ENCODE data around the gene BAMBI. TPM values are rescaled to one million over a fixed set of nuclear protein-coding genes. Genes with fewer than 3 reads are reported as not detected.

The BAMBI gene
- total RNA-seq, 2 experiments from 2014 or later = 0.09 to 0.16 TPM

DNA sequence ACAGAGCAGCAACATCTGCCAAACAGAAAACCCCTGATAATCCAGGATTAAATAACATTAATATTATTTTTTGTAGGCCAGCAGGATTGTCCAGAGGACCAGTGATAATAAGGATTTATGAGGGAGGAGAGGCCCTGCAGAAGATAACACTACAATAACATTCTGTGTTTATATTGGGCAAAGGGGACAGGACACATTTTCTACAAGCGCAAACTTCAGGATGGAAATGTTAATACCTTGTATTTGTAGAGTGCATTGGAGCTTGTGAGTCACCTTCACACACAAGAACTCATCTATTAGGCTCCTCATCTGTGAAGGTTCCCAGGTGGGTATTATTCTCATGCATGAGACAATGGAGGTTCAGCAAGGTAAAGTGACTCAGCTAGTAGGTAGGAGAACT is 51.0 kb downstream of the BAMBI start:
- H3K4me3 Mint-ChIP-seq = no peak overlapping the region
- DNase-seq (no peak), ATAC-seq (no peak)
- intact Hi-C loops (cut with DNase I, micrococcal nuclease) = no loop called here
- H3K4me1 Mint-ChIP-seq = no peaks in the 10 kb centered on the region
- no peak overlapping the region for H3K27ac Mint-ChIP-seq
- H3K36me3 Mint-ChIP-seq (ENCODE audit: low read depth) = no peaks in the 10 kb centered on the region
- ChIA-PET CTCF (no interaction called here), POLR2A (no interaction called here)
- peaks cover 8% of the 10 kb centered on the region for H3K27me3 Mint-ChIP-seq
- peaks cover 2% of the 10 kb centered on the region for H3K9me3 Mint-ChIP-seq (ENCODE audit: low read depth)

DNA sequence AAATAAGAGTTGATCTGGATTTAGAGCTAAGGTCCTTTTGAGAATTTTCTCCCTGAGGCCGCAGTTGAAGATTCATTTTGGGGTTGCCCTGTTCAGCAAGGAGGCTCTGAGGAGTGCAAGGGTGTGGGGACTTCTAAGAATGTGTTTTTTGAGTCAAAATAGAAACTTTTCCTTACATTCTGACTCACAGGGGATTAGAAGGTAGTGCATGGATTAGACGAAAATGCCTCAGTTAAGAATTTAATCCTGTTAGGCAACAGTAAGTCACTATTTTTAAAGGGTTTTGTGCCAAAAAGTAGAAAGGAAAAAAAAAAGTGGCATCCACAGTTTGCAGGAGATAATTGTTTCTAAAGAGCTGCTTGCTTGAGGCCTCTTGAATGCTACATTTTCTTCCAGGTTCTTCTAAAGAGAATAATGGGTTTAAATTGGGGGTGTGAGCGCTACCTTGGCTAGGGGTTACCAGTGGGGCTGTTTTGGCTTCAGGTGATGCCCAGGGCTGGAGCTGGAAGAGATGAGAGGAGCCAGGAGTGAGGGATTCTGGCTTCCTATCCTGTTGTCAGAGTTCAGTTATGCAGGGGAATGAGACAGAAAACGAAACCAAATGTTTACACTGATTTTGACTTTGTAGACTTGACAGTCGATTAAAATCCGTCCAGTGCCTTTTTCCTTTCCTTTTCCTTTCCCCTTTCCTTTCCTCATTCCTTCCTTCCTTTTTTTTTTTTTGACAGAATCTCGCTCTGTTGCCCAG is 52.9 kb downstream of the BAMBI start:
- H3K36me3 Mint-ChIP-seq (ENCODE audit: low read depth) = no peaks in the 10 kb centered on the region
- DNase-seq = no peak
- H3K9me3 Mint-ChIP-seq (ENCODE audit: low read depth) = peaks cover 3% of the 10 kb centered on the region
- intact Hi-C loops (cut with DNase I, micrococcal nuclease) = no loop called here
- POLR2A ChIA-PET = no interaction called here
- H3K4me1 Mint-ChIP-seq = no peaks in the 10 kb centered on the region
- CTCF ChIA-PET = interaction anchor here (0.6 to 0.7 kb wide), 2 partner anchors 219 to 236 kb away, joined by 3 to 4 read pairs; no protein-coding TSS in a partner anchor
- H3K27me3 Mint-ChIP-seq = peaks cover 2% of the 10 kb centered on the region
- no peak overlapping the region for H3K4me3 Mint-ChIP-seq
- H3K27ac Mint-ChIP-seq = no peak overlapping the region
- no peak for ATAC-seq

DNA sequence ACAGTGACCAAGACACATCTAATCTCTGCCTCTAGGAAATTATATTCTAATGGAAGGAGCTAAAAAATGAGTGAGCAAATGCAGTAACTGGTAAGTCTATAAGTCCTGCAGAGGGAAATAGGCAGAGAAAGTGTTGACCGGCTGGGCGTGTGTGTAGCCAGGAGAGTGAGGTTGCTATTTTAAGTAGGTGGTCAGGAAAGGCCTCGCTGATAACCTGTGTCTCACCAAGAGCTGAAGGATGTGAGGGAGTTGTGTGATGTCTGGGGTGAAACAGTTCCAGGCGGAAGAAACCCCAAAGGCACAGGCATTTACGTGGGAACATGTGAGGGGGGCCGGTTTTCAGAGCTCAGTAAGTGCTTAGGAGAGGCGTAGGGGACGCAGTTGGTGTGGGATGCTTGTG is 54.8 kb downstream of the BAMBI start:
- POLR2A ChIA-PET = no interaction called here

More for the DNA sequence above, 54.8 kb downstream of the BAMBI start:
- Mint-ChIP-seq H3K9me3 (ENCODE audit: low read depth) (peaks cover 3% of the 10 kb centered on the region), H3K27ac (no peak overlapping the region), H3K4me3 (no peak overlapping the region), H3K4me1 (no peaks in the 10 kb centered on the region), H3K36me3 (ENCODE audit: low read depth) (no peaks in the 10 kb centered on the region), H3K27me3 (peaks cover 2% of the 10 kb centered on the region)
- no peak for ATAC-seq
- CTCF ChIA-PET = no interaction called here
- intact Hi-C loops (cut with DNase I, micrococcal nuclease) = no loop called here
- DNase-seq = no peak

Other genes starting within 250 kb of the BAMBI start
- gene WAC, start 144.4 kb upstream of the BAMBI start, total RNA-seq = 100 to 1,000 TPM; 103 to 136 TPM

All from activated CD4-positive, alpha-beta T cell treated with anti-CD3 and anti-CD28 coated beads for 36 hours (primary cell).